Erythroblast (primary cell): Measurements from ENCODE around the gene TAS2R1.

Experiments
- GATA1 ChIP-seq: IDR thresholded peaks from 2 replicates; pipeline ENCODE4 v1.6.1; 2011; ENCODE audit warnings: low read depth, mild to moderate bottlenecking, control low read depth, low read length, moderate library complexity
- POLR2A ChIP-seq: IDR thresholded peaks from 2 replicates; pipeline ENCODE4 v1.6.1; 2011; ENCODE audit warnings: mild to moderate bottlenecking, low read length

GRCh38 chr5:9654886-9655285 lies 24.7 kb upstream of the TAS2R1 start:
- no peak for TF ChIP-seq POLR2A
- TF ChIP-seq GATA1: no peak
